GM12878 (cell line): ENCODE data around the gene SFXN2. TPM values are rescaled to one million over a fixed set of nuclear protein-coding genes. Genes with fewer than 3 reads are reported as not detected.

Experiments used
- CBX5 ChIP-seq: sonication (generic); IDR thresholded peaks from 2 replicates; pipeline ENCODE4 v1.6.1; 2016; ENCODE audit warnings: low read depth, moderate library complexity, mild to moderate bottlenecking, inconsistent platforms
- E2F8 ChIP-seq: fragments of 450-650 bp; IDR thresholded peaks from 2 replicates; pipeline ENCODE4 v1.6.1; 2018; ENCODE audit warnings: mild to moderate bottlenecking, low read depth, moderate library complexity; ENCODE audit not compliant: partially characterized antibody
- HDGF ChIP-seq: fragments of 450-650 bp; IDR thresholded peaks from 2 replicates; pipeline ENCODE4 v1.6.1; 2016; ENCODE audit warnings: antibody characterized with exemption
- MXI1 ChIP-seq: fragments of 150-350 bp; IDR thresholded peaks from 2 replicates; pipeline ENCODE4 v1.6.1; 2011; ENCODE audit warnings: low read depth, mild to moderate bottlenecking, inconsistent platforms, low read length, improper control_type of control experiment
- NFXL1 ChIP-seq: fragments of 450-650 bp; IDR thresholded peaks from 2 replicates; pipeline ENCODE4 v1.6.1; 2017; ENCODE audit warnings: antibody characterized with exemption, mild to moderate bottlenecking, borderline replicate concordance
- REST ChIP-seq: IDR thresholded peaks from 2 replicates; pipeline ENCODE4 v1.6.1; 2012; ENCODE audit warnings: mild to moderate bottlenecking, low read depth, low read length
- ZBTB33 ChIP-seq: fragments of 450-650 bp; IDR thresholded peaks from 2 replicates; pipeline ENCODE4 v1.6.1; 2017; ENCODE audit warnings: mild to moderate bottlenecking
- polyA plus RNA-seq, 11 experiments: library from polyadenylated mRNA; depleted of rRNA in 4 of 11; unstranded in 6 of 11; stranded (reverse) in 5 of 11; fragments of >200 nt; fragmentation: Nextera tagmentation in 4 of 11; fragmentation: Illumina TruSeq in 1 of 11; extraction: Ambion mirVana in 4 of 11; extraction: Trizol in 1 of 11; gene quantifications; 1 replicate in 1 of 11; 2 replicates in 10 of 11; pipeline versions ENCODE4 v1.2.1 to v1.2.3, GENCODE V29; 2011 to 2016; ENCODE audit warnings: inconsistent platforms in 2 of 11, missing spikeins in 2 of 11, low read depth in 1 of 11
- total RNA-seq, 4 experiments: library from RNA; depleted of rRNA in 3 of 4; stranded (reverse); fragments of >200 nt in 3 of 4; fragmentation: Illumina TruSeq in 1 of 4; extraction: Trizol in 1 of 4; gene quantifications; 2 replicates each; pipeline versions ENCODE4 v1.2.1 to v1.2.3, GENCODE V29; 2013 to 2021

Gene SFXN2
- total and polyA plus RNA-seq, 10 of the 15 experiments (the other 5 are each of a cell fraction or from before 2014, with no cell fraction given) = 8.8 to 22.5 (median 18.5) TPM

GRCh38 chr10:102704915-102705314 is 9.5 kb upstream of the SFXN2 start (continued):
- TF ChIP-seq REST (no peak), MXI1 (no peak), HDGF (no peak), E2F8 (no peak), NFXL1 (no peak), ZBTB33 (no peak), CBX5 (no peak)
